Colonic mucosa (tissue), 4 donors: Measurements from ENCODE around the gene CRMP1. TPM values are rescaled to one million over a fixed set of nuclear protein-coding genes. Genes with fewer than 3 reads are reported as not detected.

Experiments used
- DNase-seq: peaks from one replicate; pipeline ENCODE4 v3.0.0-alpha.2; 2020
- H3K27ac ChIP-seq: fragments of 200-600 bp; one replicate; pipeline ENCODE4 v1.8.0; 2021
- H3K27me3 ChIP-seq: fragments of 200-600 bp; one replicate; pipeline ENCODE4 v1.8.0; 2021
- H3K36me3 ChIP-seq: fragments of 200-600 bp; one replicate; pipeline ENCODE4 v1.8.0; 2021
- H3K4me1 ChIP-seq: fragments of 200-600 bp; one replicate; pipeline ENCODE4 v1.8.0; 2021; ENCODE audit warnings: mild to moderate bottlenecking
- H3K4me3 ChIP-seq: fragments of 200-600 bp; one replicate; pipeline ENCODE4 v1.8.0; 2021
- H3K9ac ChIP-seq, 2 donors: one replicate each; pipeline ENCODE4 v1.7.0; 2013; ENCODE audit warnings: control low read depth in 2 of 2, low read depth in 2 of 2, low read length in 2 of 2
- H3K9me3 ChIP-seq: fragments of 200-600 bp; one replicate; pipeline ENCODE4 v1.8.0; 2021
- intact Hi-C: fragments of 100-400 bp; cut with DNase I; formaldehyde crosslinking; loops from one replicate; pipeline ENCODE4 v1.14.1; 2022
- total RNA-seq, 2 donors: library from RNA; stranded (reverse); fragmentation: NEBNext Ultra II Directional in 1 of 2; extraction: Animal tissue kit (Norgen Biotek cat#: 25700) in 1 of 2; gene quantifications; one replicate each; pipeline ENCODE4 v1.2.1, GENCODE V29; 2021
- TF ChIP-seq, protein P1 (sequence below): fragments of 200-600 bp; IDR thresholded peaks from one replicate; pipeline ENCODE4 v1.8.0; 2022; ENCODE audit warnings: antibody characterized with exemption, mild to moderate bottlenecking
- donor health status: healthy.
- donor health status: DM: no; HTN: no; CAD: no.
- donor health status: DM: no; HTN: no; CAD: no.

Gene CRMP1
- total RNA-seq, 2 donors from 2014 or later: 0.49 to 1.2 TPM

DNA sequence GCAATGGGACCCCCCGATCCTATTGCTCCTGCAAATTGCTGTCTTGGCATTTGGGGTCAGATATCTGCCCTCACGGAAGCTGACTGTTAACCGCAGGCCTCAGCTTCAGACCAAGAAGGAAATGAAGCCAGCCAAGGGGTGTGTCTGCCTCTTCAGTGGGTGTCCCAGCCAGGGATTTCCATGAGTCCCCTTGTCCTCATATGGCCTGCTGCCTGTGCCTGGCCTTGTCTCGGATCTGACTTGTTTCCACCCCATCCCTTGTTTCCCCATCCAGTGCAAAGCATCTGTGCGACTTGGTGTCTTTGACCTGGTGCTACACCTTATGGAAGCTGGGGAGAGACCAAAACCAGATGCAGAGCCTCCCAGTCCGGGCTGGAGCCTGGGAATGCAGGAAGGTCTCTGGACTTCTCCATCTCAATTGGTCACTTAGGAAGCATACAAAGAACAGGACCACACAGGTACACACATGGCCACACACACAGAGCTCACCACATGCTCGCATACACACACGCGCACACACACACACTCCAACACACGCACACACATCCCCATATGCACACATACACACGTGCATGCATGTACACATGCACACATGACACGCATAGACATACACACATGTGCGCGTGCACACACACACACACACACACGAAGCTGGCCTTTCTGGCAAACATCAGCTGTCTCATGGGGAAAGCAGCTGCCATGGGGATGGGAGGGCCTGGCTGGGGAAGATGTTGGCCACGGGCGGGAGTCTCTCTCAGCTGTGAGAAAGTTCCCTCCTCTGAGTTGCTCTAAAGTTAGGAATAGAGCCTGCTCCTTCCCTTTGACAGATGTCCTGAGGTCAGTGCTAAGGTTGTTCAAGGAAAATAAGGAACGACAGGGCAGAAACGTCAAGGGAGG lies 65.5 kb downstream of the CRMP1 start:
- no peaks in the 10 kb centered on the region for H3K4me1 ChIP-seq
- no peaks in the 10 kb centered on the region for H3K27me3 ChIP-seq
- no peaks in the 10 kb centered on the region for H3K9me3 ChIP-seq
- no peak overlapping the region for H3K4me3 ChIP-seq
- DNase-seq: no peak
- H3K9ac ChIP-seq: no peak overlapping the region
- TF ChIP-seq, protein P1, sequence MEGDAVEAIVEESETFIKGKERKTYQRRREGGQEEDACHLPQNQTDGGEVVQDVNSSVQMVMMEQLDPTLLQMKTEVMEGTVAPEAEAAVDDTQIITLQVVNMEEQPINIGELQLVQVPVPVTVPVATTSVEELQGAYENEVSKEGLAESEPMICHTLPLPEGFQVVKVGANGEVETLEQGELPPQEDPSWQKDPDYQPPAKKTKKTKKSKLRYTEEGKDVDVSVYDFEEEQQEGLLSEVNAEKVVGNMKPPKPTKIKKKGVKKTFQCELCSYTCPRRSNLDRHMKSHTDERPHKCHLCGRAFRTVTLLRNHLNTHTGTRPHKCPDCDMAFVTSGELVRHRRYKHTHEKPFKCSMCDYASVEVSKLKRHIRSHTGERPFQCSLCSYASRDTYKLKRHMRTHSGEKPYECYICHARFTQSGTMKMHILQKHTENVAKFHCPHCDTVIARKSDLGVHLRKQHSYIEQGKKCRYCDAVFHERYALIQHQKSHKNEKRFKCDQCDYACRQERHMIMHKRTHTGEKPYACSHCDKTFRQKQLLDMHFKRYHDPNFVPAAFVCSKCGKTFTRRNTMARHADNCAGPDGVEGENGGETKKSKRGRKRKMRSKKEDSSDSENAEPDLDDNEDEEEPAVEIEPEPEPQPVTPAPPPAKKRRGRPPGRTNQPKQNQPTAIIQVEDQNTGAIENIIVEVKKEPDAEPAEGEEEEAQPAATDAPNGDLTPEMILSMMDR: no peak
- no peaks in the 10 kb centered on the region for H3K36me3 ChIP-seq
- H3K27ac ChIP-seq: no peak overlapping the region
- intact Hi-C loops: no loop called here

DNA sequence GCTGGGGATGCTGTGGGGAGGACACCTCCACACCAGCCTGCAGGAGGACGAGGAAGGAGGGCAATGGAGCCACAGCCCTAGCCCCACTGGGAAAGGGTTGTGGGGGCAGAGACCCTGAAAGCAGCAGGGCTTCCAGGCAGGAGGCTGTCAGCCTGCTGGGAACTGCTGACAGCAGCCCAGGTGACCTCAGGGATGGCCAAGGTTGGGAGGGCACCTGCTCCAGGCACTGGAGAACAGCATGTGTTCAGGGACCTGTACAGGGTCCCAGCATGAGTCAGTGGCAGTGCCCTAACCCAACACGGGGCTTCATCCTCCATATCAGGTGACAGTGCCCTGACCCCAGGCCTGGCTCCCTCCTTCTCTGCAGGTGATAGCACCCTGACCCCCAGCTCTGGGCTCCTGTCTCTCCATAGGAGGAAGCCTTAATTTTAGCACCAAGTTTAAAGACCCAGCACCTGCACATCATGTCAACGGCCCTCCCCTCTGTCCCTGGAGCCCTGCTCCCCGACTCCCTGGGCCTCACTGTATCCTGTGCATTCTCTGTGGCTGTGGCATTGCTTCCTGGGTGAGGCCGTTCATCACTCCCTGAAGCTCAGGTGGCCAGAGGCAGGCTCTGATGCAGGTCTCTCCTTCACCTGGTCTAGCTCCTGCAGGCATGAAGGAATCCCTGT lies 66.3 kb downstream of the CRMP1 start:
- Histone ChIP-seq H3K27me3 (no peaks in the 10 kb centered on the region), H3K9me3 (no peaks in the 10 kb centered on the region), H3K4me1 (no peaks in the 10 kb centered on the region), H3K36me3 (no peaks in the 10 kb centered on the region), H3K9ac (no peak overlapping the region), H3K4me3 (no peak overlapping the region), H3K27ac (no peak overlapping the region)
- TF ChIP-seq, protein P1: no peak
- intact Hi-C loops: no loop called here
- DNase-seq: no peak

DNA sequence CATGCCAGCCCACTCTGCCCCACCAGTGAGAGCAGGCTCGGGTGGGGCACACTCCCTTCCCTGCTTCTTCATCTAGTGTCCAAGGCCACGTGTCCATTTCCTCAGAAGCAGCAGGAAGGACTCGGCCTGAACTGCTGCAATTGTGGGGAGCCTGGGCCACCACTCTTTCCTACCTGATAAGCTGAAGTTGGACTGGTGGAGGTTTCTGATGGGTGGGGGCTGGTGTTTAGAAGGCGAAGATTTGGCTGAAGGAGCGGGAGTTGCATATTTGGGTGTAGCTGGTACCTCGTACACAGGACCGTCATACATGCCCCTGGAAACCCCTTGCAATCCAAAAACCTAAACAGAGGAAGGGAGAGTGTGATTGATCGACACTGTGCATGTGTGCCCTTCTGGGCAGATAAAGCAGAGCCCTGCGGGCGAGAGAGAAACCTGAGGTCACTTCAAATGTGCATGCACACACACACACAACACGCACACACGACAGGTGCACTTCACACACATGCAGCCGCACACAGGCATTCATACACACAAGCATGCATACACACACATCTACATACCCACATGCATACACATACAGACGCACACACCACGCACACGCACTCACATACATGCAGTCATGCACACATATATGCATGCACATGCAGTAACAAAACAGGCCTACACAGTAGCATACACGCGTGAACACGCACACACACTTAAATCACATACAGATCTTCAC lies 67.4 kb downstream of the CRMP1 start:
- no peak for DNase-seq
- TF ChIP-seq, protein P1: no peak

GRCh38 chr4:5824635-5825034 lies 68.3 kb downstream of the CRMP1 start:
- Histone ChIP-seq H3K4me1 (no peaks in the 10 kb centered on the region), H3K27ac (no peak overlapping the region), H3K27me3 (no peaks in the 10 kb centered on the region), H3K9me3 (no peaks in the 10 kb centered on the region), H3K4me3 (no peak overlapping the region), H3K9ac (no peak overlapping the region), H3K36me3 (no peaks in the 10 kb centered on the region)
- TF ChIP-seq, protein P1: peak; percentile 13
- no peak for DNase-seq
- intact Hi-C loops: no loop called here

More for the DNA sequence above, 67.4 kb downstream of the CRMP1 start:
- Histone ChIP-seq H3K36me3 (no peaks in the 10 kb centered on the region), H3K27ac (no peak overlapping the region), H3K9me3 (no peaks in the 10 kb centered on the region), H3K4me1 (no peaks in the 10 kb centered on the region), H3K9ac (no peak overlapping the region), H3K4me3 (no peak overlapping the region), H3K27me3 (no peaks in the 10 kb centered on the region)
- intact Hi-C loops: no loop called here

DNA sequence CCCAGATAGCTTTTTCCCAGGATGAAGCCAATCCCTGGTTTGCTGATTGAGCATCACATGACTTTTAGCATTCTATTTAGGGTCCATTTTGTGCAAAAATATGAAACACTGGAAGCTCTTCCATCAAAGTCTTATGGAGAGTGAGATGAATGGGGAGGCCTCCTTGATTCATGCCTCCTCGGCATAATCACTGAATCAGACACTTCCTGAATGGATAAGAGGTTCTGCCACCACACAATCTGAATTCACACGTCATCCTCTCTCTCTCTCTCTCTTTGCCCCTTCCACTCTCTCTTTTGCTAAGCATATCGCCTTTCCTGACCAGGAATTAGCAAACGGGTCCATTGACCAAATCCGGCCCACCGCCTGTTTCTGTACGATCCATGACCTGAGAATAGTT lies 68.7 kb downstream of the CRMP1 start:
- H3K9ac ChIP-seq: no peak overlapping the region
- H3K4me1 ChIP-seq: no peaks in the 10 kb centered on the region
- intact Hi-C loops: no loop called here
- DNase-seq: no peak
- H3K4me3 ChIP-seq: no peak overlapping the region
- H3K27me3 ChIP-seq: no peaks in the 10 kb centered on the region
- no peak overlapping the region for H3K27ac ChIP-seq
- TF ChIP-seq, protein P1: no peak
- H3K9me3 ChIP-seq: no peaks in the 10 kb centered on the region
- H3K36me3 ChIP-seq: no peaks in the 10 kb centered on the region
